ENCODE results near the gene ZMYM2. TPM values are rescaled to one million over a fixed set of nuclear protein-coding genes. Genes with fewer than 3 reads are reported as not detected.

Gene ZMYM2
- total and polyA plus RNA-seq, 4 donors: 14.0 to 212 (median 38.5) TPM

GRCh38 chr13:20129076-20129475, 170.5 kb downstream of the ZMYM2 start:
- Histone ChIP-seq H3K27ac (ENCODE audit: low read depth in 1 of 2, low read length in 1 of 2) (no peak overlapping the region), H3K9ac (ENCODE audit: insufficient read depth in 1 of 2, low read length in 2 of 2) (no peak overlapping the region), H3K27me3 (ENCODE audit: control insufficient read depth in 3 of 3, insufficient read depth in 3 of 3, low read length in 2 of 3) (peaks cover 0 to 23% (median 18%) of the 10 kb centered on the region in 3 donors), H3K4me3 (no peak overlapping the region), H3K36me3 (ENCODE audit: control insufficient read depth in 4 of 4, insufficient read depth in 4 of 4, low read length in 4 of 4) (no peaks in the 10 kb centered on the region), H3K4me1 (ENCODE audit: control insufficient read depth in 5 of 5, insufficient read depth in 5 of 5, low read length in 5 of 5) (peaks cover 0 to 14% (median 9%) of the 10 kb centered on the region in 5 donors), H3K9me3 (ENCODE audit: control insufficient read depth in 4 of 4, insufficient read depth in 3 of 4, low read length in 3 of 4) (no peaks in the 10 kb centered on the region)
- ATAC-seq (ENCODE audit: insufficient read depth, low FRiP score) (no peak), DNase-seq (no peak)
- TF ChIP-seq CTCF (IDR thresholded peaks at IDR 0.05; ENCODE audit: control extremely low read depth, extremely low read depth): no peak
- 70 to 73% methylated on average over 18 of the region's 18 CpGs for WGBS, 2 donors

- 81% methylated on average over 2 of the region's 2 CpGs for WGBS, 2 donors
- TF ChIP-seq CTCF (IDR thresholded peaks at IDR 0.05; ENCODE audit: control extremely low read depth, extremely low read depth): no peak
These were observed 171.5 kb downstream of the ZMYM2 start for GRCh38 chr13:20130012-20130411.

GRCh38 chr13:20130652-20131051, 172.1 kb downstream of the ZMYM2 start:
- no peaks in the 10 kb centered on the region for H3K36me3 ChIP-seq (ENCODE audit: control insufficient read depth in 4 of 4, insufficient read depth in 4 of 4, low read length in 4 of 4)
- ATAC-seq (ENCODE audit: insufficient read depth, low FRiP score) (no peak), DNase-seq (no peak)
- no peak overlapping the region for H3K4me3 ChIP-seq
- 95 to 97% methylated on average over 2 of the region's 2 CpGs for WGBS, 2 donors
- no peak overlapping the region for H3K9ac ChIP-seq (ENCODE audit: insufficient read depth in 1 of 2, low read length in 2 of 2)
- H3K27me3 ChIP-seq (ENCODE audit: control insufficient read depth in 3 of 3, insufficient read depth in 3 of 3, low read length in 2 of 3): peaks cover 0 to 29% (median 18%) of the 10 kb centered on the region in 3 donors
- no peak overlapping the region for H3K27ac ChIP-seq (ENCODE audit: low read depth in 1 of 2, low read length in 1 of 2)
- peaks cover 0 to 14% (median 9%) of the 10 kb centered on the region in 5 donors for H3K4me1 ChIP-seq (ENCODE audit: control insufficient read depth in 5 of 5, insufficient read depth in 5 of 5, low read length in 5 of 5)
- TF ChIP-seq CTCF (IDR thresholded peaks at IDR 0.05; ENCODE audit: control extremely low read depth, extremely low read depth): no peak
- H3K9me3 ChIP-seq (ENCODE audit: control insufficient read depth in 4 of 4, insufficient read depth in 3 of 4, low read length in 3 of 4): no peaks in the 10 kb centered on the region

More at GRCh38 chr13:20130012-20130411, 171.5 kb downstream of the ZMYM2 start:
- no peaks in the 10 kb centered on the region for H3K36me3 ChIP-seq (ENCODE audit: control insufficient read depth in 4 of 4, insufficient read depth in 4 of 4, low read length in 4 of 4)
- H3K27me3 ChIP-seq (ENCODE audit: control insufficient read depth in 3 of 3, insufficient read depth in 3 of 3, low read length in 2 of 3): peaks cover 0 to 28% (median 18%) of the 10 kb centered on the region in 3 donors
- ATAC-seq (ENCODE audit: insufficient read depth, low FRiP score): no peak
- no peak overlapping the region for H3K9ac ChIP-seq (ENCODE audit: insufficient read depth in 1 of 2, low read length in 2 of 2)
- no peak overlapping the region for H3K4me3 ChIP-seq
- no peaks in the 10 kb centered on the region for H3K9me3 ChIP-seq (ENCODE audit: control insufficient read depth in 4 of 4, insufficient read depth in 3 of 4, low read length in 3 of 4)
- H3K27ac ChIP-seq (ENCODE audit: low read depth in 1 of 2, low read length in 1 of 2): no peak overlapping the region
- DNase-seq: no peak
- peaks cover 0 to 14% (median 9%) of the 10 kb centered on the region in 5 donors for H3K4me1 ChIP-seq (ENCODE audit: control insufficient read depth in 5 of 5, insufficient read depth in 5 of 5, low read length in 5 of 5)

Data from lung (tissue), 12 donors.